ENCODE measurements around the gene GPSM3. TPM values are rescaled to one million over a fixed set of nuclear protein-coding genes. Genes with fewer than 3 reads are reported as not detected.

Gene GPSM3
- 0.31 to 0.43 TPM (median 0.38 TPM) in 5 replicates for total RNA-seq (2022; extraction: Qiagen RNA extraction)

GRCh38 chr6:32192608-32193039, at the start of gene GPSM3:
Gene GPSM3 (minus strand): TSS chr6:32192643. CDS start chr6:32192513, 130 bp downstream.

GRCh38 chr6:32223258-32224235, 31.1 kb upstream of the GPSM3 start, which contains the start of gene NOTCH4:
Gene NOTCH4 (minus strand): TSS chr6:32224067. CDS start chr6:32223928, 139 bp downstream.

GRCh38 chr6:32190054-32190851, 2.2 kb downstream of the GPSM3 start, which contains the start of gene PBX2:
Gene PBX2 (minus strand): TSS chr6:32190202. CDS start chr6:32189915, 287 bp downstream.

GRCh38 chr6:32184084-32184640, 8.3 kb downstream of the GPSM3 start, which contains the start of gene AGER:
Gene AGER (minus strand): TSS chr6:32184253. CDS start chr6:32184222, 31 bp downstream.

GRCh38 chr6:32177788-32178546, 14.5 kb downstream of the GPSM3 start, which contains the start of gene RNF5:
Gene RNF5 (plus strand): TSS chr6:32178405. CDS start chr6:32178512, 107 bp downstream.

GRCh38 chr6:32175711-32176475, 16.6 kb downstream of the GPSM3 start, which contains the start of gene AGPAT1:
Gene AGPAT1 (minus strand): TSS chr6:32176084. CDS start chr6:32171496, 4,588 bp downstream.

GRCh38 chr6:32164295-32164694, 28.1 kb downstream of the GPSM3 start, which contains the start of gene EGFL8:
Gene EGFL8 (plus strand): TSS chr6:32164595. CDS start chr6:32166166, 1,571 bp downstream.

GRCh38 chr6:32153564-32154513, 38.6 kb downstream of the GPSM3 start, which contains the start of gene PPT2:
Gene PPT2 (plus strand): TSS chr6:32154141. CDS start chr6:32154595, 454 bp downstream.

GRCh38 chr6:32151863-32152768, 40.3 kb downstream of the GPSM3 start, which contains the start of gene PRRT1:
Gene PRRT1 (minus strand): TSS chr6:32151939. CDS start chr6:32151827, 112 bp downstream.

Other genes starting within 250 kb of the GPSM3 start
- gene CFB, start 246.5 kb downstream of the GPSM3 start, total RNA-seq (2022; extraction: Qiagen RNA extraction), result 1.5 to 3.3 TPM (median 2.4 TPM) in 5 replicates
- gene NELFE, start 233.7 kb downstream of the GPSM3 start, total RNA-seq (2022; extraction: Qiagen RNA extraction), result 74.7 to 85.0 TPM (median 75.1 TPM) in 5 replicates
- gene SKIC2, start 233.5 kb downstream of the GPSM3 start, total RNA-seq (2022; extraction: Qiagen RNA extraction), result 21.0 to 27.3 TPM (median 25.4 TPM) in 5 replicates
- 11.7 to 13.4 TPM (median 12.5 TPM) in 5 replicates for gene DXO, start 220.5 kb downstream of the GPSM3 start, total RNA-seq (2022; extraction: Qiagen RNA extraction)
- 0.48 to 1.5 TPM (median 1.1 TPM) in 5 replicates for gene C4A, start 210.6 kb downstream of the GPSM3 start, total RNA-seq (2022; extraction: Qiagen RNA extraction)
- 0.46 to 1.7 TPM (median 0.76 TPM) in 5 replicates for gene C4B, start 177.8 kb downstream of the GPSM3 start, total RNA-seq (2022; extraction: Qiagen RNA extraction)
- not detected in 5 replicates for gene CYP21A2, start 154.2 kb downstream of the GPSM3 start, total RNA-seq (2022; extraction: Qiagen RNA extraction)
- gene TNXB, start 83.3 kb downstream of the GPSM3 start, total RNA-seq (2022; extraction: Qiagen RNA extraction), result 0.32 to 0.72 TPM (median 0.56 TPM) in 5 replicates
- 27.4 to 38.6 TPM (median 36.1 TPM) in 5 replicates for gene ATF6B, start 64.4 kb downstream of the GPSM3 start, total RNA-seq (2022; extraction: Qiagen RNA extraction)
- 6.4 to 8.4 TPM (median 8.1 TPM) in 5 replicates for gene FKBPL, start 62.4 kb downstream of the GPSM3 start, total RNA-seq (2022; extraction: Qiagen RNA extraction)
- gene PRRT1, start 40.7 kb downstream of the GPSM3 start, total RNA-seq (2022; extraction: Qiagen RNA extraction), result 0.30 to 0.74 TPM (median 0.52 TPM) in 5 replicates
- gene PPT2, start 38.5 kb downstream of the GPSM3 start, total RNA-seq (2022; extraction: Qiagen RNA extraction), result 7.1 to 10.4 TPM (median 9.9 TPM) in 5 replicates
- 1.4 to 2.6 TPM (median 1.9 TPM) in 5 replicates for gene EGFL8, start 28.0 kb downstream of the GPSM3 start, total RNA-seq (2022; extraction: Qiagen RNA extraction)
- gene AGPAT1, start 16.6 kb downstream of the GPSM3 start, total RNA-seq (2022; extraction: Qiagen RNA extraction), result 33.3 to 41.7 TPM (median 40.0 TPM) in 5 replicates
- gene RNF5, start 14.2 kb downstream of the GPSM3 start, total RNA-seq (2022; extraction: Qiagen RNA extraction), result 32.2 to 49.6 TPM (median 47.9 TPM) in 5 replicates
- 1.4 to 2.3 TPM (median 1.7 TPM) in 5 replicates for gene AGER, start 8.4 kb downstream of the GPSM3 start, total RNA-seq (2022; extraction: Qiagen RNA extraction)
- gene PBX2, start 2.4 kb downstream of the GPSM3 start, total RNA-seq (2022; extraction: Qiagen RNA extraction), result 13.9 to 19.9 TPM (median 17.4 TPM) in 5 replicates
- 0.36 to 0.78 TPM (median 0.66 TPM) in 5 replicates for gene NOTCH4, start 31.4 kb upstream of the GPSM3 start, total RNA-seq (2022; extraction: Qiagen RNA extraction)
- gene TSBP1, start 179.3 kb upstream of the GPSM3 start, total RNA-seq (2022; extraction: Qiagen RNA extraction), result not detected in 5 replicates
- not detected in 5 replicates for gene BTNL2, start 214.5 kb upstream of the GPSM3 start, total RNA-seq (2022; extraction: Qiagen RNA extraction)
- gene HLA-DRA, start 247.2 kb upstream of the GPSM3 start, total RNA-seq (2022; extraction: Qiagen RNA extraction), result not detected in 5 replicates